SK-N-SH (cell line): Measurements from ENCODE around the gene MEIS2. TPM values are rescaled to one million over a fixed set of nuclear protein-coding genes. Genes with fewer than 3 reads are reported as not detected.

ENCODE experiments used
- ELF1 ChIP-seq: IDR thresholded peaks from 2 replicates; pipeline ENCODE4 v1.4.0; 2012
- EP300 ChIP-seq, 2 experiments: IDR thresholded peaks; 2 replicates each; pipeline versions ENCODE4 v1.4.0 to v1.6.1; 2012; ENCODE audit warnings: borderline replicate concordance in 1 of 2, low read depth in 1 of 2, low read length in 1 of 2
- GATA2 ChIP-seq: sonication (generic); formaldehyde crosslinking; IDR thresholded peaks from 2 replicates; pipeline ENCODE4 v1.5.0; 2020; ENCODE audit warnings: mild to moderate bottlenecking, missing genetic modification reagents
- IRF3 ChIP-seq: fragments of 150-350 bp; IDR thresholded peaks from 2 replicates; pipeline ENCODE4 v1.6.1; 2016; ENCODE audit warnings: mild to moderate bottlenecking, low read depth, low read length
- MAX ChIP-seq: IDR thresholded peaks from 2 replicates; pipeline ENCODE4 v1.4.0; 2012; ENCODE audit warnings: low read depth
- MXI1 ChIP-seq: IDR thresholded peaks from 2 replicates; pipeline ENCODE4 v1.6.1; 2012; ENCODE audit warnings: mild to moderate bottlenecking, low read depth, low read length, improper control_type of control experiment
- NRF1 ChIP-seq: IDR thresholded peaks from 2 replicates; pipeline ENCODE4 v1.6.1; 2012; ENCODE audit warnings: low read depth, mild to moderate bottlenecking, low read length
- POLR2AphosphoS5 ChIP-seq: IDR thresholded peaks from 2 replicates; pipeline ENCODE4 v1.6.1; 2012; ENCODE audit warnings: low read depth, low read length
- RAD21 ChIP-seq: IDR thresholded peaks from 2 replicates; pipeline ENCODE4 v1.6.1; 2012; ENCODE audit warnings: mild to moderate bottlenecking, low read length
- REST ChIP-seq: IDR thresholded peaks from 2 replicates; pipeline ENCODE4 v1.6.1; 2012; ENCODE audit warnings: mild to moderate bottlenecking, low read depth, low read length, moderate library complexity
- RFX5 ChIP-seq: IDR thresholded peaks from 2 replicates; pipeline ENCODE4 v1.6.1; 2012; ENCODE audit warnings: mild to moderate bottlenecking, improper control_type of control experiment, low read length
- RXRA ChIP-seq: IDR thresholded peaks from 2 replicates; pipeline ENCODE4 v1.4.0; 2012; ENCODE audit warnings: low read depth, mild to moderate bottlenecking, borderline replicate concordance
- SMC3 ChIP-seq: IDR thresholded peaks from 2 replicates; pipeline ENCODE4 v1.6.1; 2012; ENCODE audit warnings: low read depth, low read length, improper control_type of control experiment
- TAF1 ChIP-seq: IDR thresholded peaks from 2 replicates; pipeline ENCODE4 v1.6.1; 2012; ENCODE audit warnings: low read depth, mild to moderate bottlenecking, low read length, moderate library complexity, borderline replicate concordance
- USF1 ChIP-seq: IDR thresholded peaks from 2 replicates; pipeline ENCODE4 v1.4.0; 2012; ENCODE audit warnings: low read depth, borderline replicate concordance
- USF2 ChIP-seq: fragments of 150-350 bp; IDR thresholded peaks from 2 replicates; pipeline ENCODE4 v1.6.1; 2017; ENCODE audit warnings: antibody characterized with exemption, low read length, low read depth, borderline replicate concordance
- polyA plus RNA-seq, 3 experiments: library from polyadenylated mRNA; depleted of rRNA; stranded (reverse); fragments of >200 nt; gene quantifications; 2 replicates each; pipeline ENCODE4 v1.2.3, GENCODE V29; 2012

The MEIS2 gene
- polyA plus RNA-seq, 1 of the 3 experiments (the other 2 are of a cell fraction), result 146 TPM

- no peak for TF ChIP-seq MXI1
- TF ChIP-seq USF1, result no peak
- TF ChIP-seq REST, result no peak
- no peak for TF ChIP-seq SMC3
- TF ChIP-seq IRF3, result no peak
- no peak for TF ChIP-seq TAF1
- peak; percentile 81 for TF ChIP-seq GATA2 (CRISPR knock-in tag)
- TF ChIP-seq RAD21, result no peak
- TF ChIP-seq RFX5, result no peak
- TF ChIP-seq EP300 (IDR thresholded peaks at IDR 0.05; ENCODE audit: borderline replicate concordance in 1 of 2, low read depth in 1 of 2, low read length in 1 of 2), result peak in 1 of 2 experiments; percentile 69; a peak in 1 of 4 replicates
- no peak for TF ChIP-seq NRF1
- TF ChIP-seq USF2, result no peak
- TF ChIP-seq ELF1, result no peak
- TF ChIP-seq POLR2AphosphoS5, result 0 out of 2 replicates have a peak, but pooled peaks have one; percentile 22
- no peak for TF ChIP-seq MAX
- no peak for TF ChIP-seq RXRA
- TF ChIP-seq, all 33 proteins: peak for 10
Measured at GRCh38 chr15:37122703-37123102, 22.4 kb upstream of the MEIS2 start (continued).
